ENCODE results near the gene ZAP70.

DNA sequence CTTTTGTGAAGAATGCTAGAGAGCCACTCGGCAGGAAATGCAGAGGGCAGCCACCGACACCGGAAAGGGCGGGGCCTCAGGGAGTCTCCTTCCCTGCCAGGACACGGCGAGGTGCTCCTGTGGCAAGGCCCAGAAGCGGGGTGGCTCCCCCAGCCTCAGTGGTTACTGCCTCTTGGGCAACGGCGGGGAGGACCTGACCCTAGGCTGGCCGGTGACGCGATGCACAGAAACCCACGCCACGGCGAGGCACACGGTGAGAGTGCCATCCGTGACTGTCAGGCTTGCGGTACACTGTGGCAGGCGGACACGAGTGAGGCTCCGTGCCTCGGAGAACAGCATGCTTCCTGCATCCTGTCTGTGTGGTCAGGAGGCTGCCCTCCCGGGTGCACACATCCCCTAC, 47.8 kb downstream of the ZAP70 start:
- TF ChIP-seq, protein P1, sequence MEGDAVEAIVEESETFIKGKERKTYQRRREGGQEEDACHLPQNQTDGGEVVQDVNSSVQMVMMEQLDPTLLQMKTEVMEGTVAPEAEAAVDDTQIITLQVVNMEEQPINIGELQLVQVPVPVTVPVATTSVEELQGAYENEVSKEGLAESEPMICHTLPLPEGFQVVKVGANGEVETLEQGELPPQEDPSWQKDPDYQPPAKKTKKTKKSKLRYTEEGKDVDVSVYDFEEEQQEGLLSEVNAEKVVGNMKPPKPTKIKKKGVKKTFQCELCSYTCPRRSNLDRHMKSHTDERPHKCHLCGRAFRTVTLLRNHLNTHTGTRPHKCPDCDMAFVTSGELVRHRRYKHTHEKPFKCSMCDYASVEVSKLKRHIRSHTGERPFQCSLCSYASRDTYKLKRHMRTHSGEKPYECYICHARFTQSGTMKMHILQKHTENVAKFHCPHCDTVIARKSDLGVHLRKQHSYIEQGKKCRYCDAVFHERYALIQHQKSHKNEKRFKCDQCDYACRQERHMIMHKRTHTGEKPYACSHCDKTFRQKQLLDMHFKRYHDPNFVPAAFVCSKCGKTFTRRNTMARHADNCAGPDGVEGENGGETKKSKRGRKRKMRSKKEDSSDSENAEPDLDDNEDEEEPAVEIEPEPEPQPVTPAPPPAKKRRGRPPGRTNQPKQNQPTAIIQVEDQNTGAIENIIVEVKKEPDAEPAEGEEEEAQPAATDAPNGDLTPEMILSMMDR (conservative IDR thresholded peaks at IDR 0.05; ENCODE audit: low read length): no peak
- no peak for TF ChIP-seq EZH2phosphoT487 (IDR thresholded peaks at IDR 0.05; ENCODE audit: borderline replicate concordance, low read depth, low read length)

Data from OCI-LY7 (cell line).